ENCODE measurements around the gene TAF11.

DNA sequence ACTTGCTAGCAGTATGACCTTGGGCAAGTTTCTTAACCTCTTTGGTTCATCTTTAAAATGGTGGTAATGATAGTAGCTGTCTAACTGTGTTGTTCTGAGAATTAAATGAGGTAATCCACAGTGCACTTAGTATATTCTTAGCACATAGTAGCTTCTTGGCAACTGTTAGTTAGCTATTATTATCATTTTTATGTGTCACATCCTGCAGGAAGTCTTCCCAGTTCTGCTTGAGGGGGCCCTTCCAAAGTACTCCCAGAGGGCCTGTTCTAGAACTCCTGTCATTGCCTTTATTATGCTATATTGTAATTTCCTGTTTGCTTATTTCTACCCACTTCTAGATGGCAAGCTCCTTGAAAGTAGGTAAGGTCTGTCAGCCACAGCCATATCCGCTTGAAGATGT, 31.8 kb upstream of the TAF11 start:
- TF ChIP-seq EZH2phosphoT487 (IDR thresholded peaks at IDR 0.05; ENCODE audit: insufficient read depth, low read depth) (no peak), EZH2 (IDR thresholded peaks at IDR 0.05; ENCODE audit: insufficient read depth, poor library complexity, severe bottlenecking) (no peak)

All from GM23248 (cell line).